GM19193 (cell line): ENCODE measurements around the gene MYBPC2.

Experiments used
- POLR2A ChIP-seq: IDR thresholded peaks from 4 replicates; pipeline ENCODE4 v1.6.1; 2011; ENCODE audit not compliant: insufficient read depth, insufficient read length; ENCODE audit errors: extremely low read depth

Gene MYBPC2

DNA sequence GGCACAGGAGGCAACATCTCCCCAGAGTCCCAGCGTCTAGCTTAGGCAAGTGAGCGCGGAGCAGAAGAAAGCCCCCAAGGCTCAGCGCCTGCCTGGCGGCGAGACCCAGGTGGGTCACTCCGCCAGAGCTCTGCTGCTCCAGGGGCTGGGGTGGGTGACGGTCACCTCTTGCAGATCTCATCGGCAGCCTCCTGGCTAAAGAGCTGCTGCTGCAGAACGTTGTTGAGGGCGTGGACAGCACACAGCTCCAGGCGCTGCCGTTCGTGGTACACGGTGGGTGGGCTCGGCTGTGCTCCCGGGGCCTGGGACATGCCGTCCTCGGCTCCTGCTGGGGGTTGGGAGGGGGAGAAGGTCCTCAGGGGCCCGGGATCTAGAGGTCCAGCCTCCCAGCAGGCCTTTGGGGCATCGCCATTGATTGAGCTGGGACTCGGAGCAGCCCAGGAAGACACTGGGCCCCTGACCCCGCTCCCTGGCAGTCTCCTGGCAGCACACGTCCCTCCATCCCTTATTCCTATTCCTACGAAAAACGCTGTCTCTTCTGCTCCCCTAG, 77.5 kb downstream of the MYBPC2 start:
- TF ChIP-seq POLR2A = no peak

DNA sequence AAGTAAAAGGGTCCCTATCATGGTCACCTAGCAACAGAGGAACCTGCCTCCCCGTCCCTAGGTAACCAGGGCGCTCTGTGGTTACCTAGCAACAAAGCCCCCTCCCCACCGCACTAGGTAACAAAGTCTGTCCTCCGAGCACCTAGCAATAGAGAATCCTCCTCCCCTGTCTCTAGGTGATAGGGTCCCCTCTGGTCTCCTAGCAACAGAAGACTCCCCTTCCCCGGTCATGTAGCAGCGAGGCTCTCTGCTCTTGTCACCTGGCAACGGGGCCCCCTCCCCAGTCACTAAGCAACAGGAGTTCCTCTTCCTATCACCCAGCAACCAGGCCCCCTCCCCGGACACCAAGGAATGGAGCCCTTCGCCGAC, 78.0 kb downstream of the MYBPC2 start:
- TF ChIP-seq POLR2A = no peak

DNA sequence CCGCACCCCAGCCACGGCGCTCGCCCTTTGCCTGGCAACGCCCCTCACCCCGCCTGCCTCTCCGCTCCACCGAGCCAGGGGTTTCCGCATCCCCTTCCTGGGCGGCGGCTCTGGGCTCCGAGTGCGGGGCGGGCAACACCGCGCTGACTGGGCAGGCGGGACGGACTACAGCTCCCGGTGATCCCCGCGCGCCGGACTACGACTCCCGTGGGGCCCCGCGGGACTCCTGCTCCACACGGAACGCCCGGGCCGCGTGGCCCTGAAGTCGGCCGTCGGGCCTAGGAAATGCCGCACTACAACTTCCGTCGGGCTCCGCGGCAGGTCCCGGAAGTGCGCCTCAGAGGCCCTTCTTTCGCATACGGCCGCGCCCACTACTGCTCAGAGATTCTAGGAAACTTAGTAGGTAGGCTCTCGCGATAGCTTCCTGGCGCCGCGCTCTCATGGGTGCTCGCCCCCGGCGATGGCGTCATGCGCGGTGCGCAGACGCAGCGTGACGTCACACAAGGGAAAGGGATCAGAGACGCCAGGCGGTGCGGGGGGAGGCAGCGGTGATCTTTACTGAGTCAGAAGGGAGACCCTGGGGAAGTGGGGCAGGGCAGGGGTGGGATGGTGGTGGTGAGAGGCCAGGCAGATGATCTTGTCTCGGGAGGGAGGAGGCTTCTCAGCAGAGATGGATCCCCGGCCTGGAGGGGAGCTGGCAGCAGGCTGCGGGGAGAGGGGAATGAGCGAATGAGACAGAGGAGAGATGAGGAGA, 78.6 kb downstream of the MYBPC2 start, which contains the start of gene JOSD2:
Gene JOSD2 (minus strand): TSS at position 123 of the 754 bp plus-strand sequence. CDS start 760 bp downstream, outside the sequence.
- peak; percentile 50 for TF ChIP-seq POLR2A

DNA sequence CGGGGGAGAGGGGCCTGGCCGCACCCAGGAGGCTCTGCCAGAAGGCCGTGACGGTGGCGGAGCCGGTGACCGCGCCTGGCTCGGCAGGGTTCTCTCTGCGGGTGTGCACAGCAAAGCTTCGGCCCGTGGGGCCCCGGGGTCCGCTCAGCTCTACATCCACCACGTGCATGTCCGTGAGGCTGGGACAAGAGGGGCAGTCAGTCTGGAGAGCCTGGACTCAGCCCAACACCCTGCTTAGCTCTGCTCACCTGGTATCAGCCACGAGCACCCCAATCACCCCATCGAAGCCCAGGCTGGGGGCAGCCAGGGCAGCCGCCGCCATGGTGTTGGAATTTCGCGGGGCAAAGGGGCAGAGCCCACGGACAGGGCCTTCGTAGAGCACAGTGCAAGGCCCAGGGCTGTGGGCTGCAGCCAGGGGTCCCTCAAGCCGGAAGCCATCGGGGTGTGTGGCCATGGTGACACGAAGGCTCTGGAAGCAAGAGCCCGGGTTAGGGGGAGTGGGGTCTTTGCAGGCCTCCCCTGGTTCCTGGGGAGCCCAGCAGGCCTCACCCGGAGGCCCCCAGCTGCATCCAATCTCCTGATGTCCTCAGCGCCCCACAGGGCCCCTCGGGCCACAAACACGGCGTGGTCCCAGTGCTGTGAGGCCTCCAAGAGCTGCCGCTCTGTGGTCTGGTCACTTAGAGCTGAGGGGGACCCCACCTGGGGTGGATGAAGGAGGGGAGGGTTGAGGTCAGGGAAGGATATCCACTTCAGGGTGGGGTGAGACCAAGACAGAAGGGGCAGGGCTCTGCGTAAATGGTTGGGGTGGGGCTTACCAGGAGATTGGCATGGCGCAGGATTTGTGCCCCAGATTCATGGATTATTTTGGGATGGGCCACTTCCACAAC, 79.7 kb downstream of the MYBPC2 start:
- TF ChIP-seq POLR2A = no peak

DNA sequence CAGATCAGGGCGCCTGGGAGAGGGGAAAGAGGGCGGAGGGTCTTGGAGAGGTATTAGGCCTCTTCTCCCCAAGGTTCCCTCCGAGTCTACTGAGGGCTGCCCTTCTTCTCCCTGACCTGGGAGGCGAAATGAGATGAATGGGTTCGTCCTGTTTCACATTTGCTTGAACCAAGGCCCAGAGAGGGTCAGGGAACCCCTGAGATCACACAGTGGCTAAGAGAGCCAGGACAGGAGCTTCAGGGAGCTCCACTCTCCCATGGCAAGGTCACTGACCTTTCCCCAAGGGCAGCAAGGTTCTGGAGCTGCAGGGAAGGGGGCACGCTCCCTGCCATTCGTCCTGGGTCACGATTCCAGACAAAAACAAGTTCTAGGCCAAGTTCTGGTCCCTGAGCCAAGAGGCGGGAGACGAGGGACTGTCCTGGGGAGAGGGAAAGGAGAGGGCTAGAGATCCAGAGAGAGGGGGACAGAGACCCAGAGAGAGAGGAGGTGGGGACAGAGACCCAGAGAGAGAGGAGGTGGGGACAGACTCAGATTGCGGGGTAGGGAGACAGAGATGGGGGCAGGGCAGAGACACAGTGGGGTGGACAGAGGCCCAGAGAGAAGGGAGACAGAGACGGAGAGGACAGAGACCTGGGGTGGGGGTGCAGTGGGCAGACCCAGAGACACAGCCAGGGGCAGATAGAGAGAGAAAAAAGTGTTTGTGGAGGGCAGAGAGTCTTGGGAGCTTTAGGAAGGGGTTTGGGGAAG, 80.5 kb downstream of the MYBPC2 start:
- TF ChIP-seq POLR2A = no peak

DNA sequence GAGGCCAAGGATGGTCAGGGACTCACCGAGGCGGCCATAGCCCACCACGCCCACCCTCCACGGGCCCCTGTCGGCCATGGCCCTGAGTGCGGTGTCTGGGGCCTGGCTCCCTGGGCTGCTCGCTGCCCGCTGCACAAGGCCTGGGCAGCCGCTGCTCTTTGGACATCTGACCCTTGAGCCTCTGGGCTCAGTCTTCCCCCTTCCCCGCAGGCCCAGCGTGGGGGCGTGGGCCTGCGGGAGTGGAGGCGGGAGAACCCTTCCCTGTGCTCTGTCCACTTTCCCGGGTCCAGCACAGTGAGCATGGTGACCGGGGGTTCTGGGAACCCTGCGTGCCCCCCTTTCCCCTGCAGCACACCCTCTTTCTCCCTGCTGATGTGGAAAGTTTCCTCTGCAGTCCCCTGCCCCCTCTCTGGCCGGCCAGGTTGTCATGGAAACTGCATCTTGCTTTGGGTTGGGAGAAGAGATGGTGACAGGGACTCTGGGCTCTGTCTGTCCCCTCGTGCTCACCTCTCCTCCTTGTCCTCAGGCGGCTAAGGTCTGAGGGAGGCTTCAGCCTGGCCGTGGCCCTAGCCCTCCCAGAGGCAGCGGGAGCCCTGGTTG, 81.2 kb downstream of the MYBPC2 start, which contains the start of gene ASPDH:
Gene ASPDH (minus strand): TSS at position 168 of the 600 bp plus-strand sequence. CDS start 90 bp downstream, at position 78.
- TF ChIP-seq POLR2A = no peak

DNA sequence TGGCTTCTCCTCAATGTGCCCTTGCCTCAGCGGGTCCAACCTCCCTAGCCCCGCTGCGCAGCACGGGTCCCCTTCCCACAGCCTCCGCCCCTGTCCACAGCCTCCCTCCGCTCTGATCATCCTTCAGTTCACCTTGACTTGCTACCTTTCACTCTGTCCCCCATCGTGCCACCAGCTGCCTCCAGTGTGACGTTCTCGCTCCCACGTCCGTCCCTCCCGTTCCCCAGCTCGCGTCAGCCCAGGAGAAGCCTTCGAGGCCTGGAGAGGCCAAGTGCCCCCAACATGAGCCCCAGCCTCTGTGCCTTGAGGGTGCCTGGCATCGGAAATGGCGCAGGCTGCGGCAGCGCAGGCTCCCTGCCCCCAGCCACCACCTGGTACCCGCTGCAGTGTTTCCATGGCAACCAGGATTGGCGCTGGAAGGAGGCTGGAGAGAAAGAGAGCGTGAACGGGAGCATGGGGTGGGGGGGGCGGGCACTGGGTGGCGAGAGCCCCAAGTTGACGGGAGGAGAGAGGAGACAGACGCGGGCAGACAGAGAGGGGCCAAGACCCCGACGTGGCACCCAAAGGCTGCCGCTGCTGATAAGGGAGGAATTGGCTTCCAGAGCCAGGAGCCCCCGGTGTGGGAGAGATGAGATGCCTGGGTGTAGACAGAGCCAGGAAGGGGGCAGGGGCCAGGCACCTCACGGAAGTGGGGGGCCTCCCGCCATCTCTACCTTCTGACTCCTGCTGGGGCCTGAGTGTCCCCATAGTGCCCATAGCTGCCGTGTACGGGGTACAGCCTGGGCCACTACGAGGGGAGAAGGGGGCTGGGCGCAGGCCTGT, 81.9 kb downstream of the MYBPC2 start:
- no peak for TF ChIP-seq POLR2A

DNA sequence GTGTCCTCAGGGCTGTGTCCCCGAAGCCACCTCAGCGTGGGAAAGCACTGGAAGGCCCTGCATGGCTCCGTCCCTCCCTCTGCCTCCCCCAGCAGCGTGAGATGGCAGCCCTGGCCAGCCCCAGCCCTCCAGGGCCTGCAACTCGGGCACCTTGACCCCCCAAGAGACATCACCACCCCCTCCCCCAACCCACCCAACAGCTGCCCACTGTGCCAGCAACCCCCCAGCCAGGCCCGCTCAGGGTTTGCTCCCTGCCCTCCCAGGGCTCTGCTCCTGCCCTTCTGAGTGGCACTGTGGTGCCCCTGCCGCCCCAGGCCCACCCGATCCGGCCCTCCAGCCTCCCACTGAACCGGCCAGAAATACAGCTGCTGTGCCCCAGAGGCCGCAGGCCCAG, 82.5 kb downstream of the MYBPC2 start:
- no peak for TF ChIP-seq POLR2A
